Left lung (tissue), 10 donors: Measurements from ENCODE around the gene SAPCD2. TPM values are rescaled to one million over a fixed set of nuclear protein-coding genes. Genes with fewer than 3 reads are reported as not detected.

ENCODE experiments used
- ATAC-seq: fragments of 200-7000 bp; cut with Tn5 transposase; one replicate; pipeline ENCODE4 v1.9.1; 2020; ENCODE audit warnings: moderate library complexity
- DNase-seq, 4 donors: peaks; one replicate each; pipeline ENCODE4 v3.0.0-alpha.2; 2013 to 2020
- H3K27ac ChIP-seq, 2 donors: fragments of 200-600 bp; sonication (generic) in 1 of 2; one replicate each; pipeline versions ENCODE4 v1.5.0 to v1.8.0; 2020 to 2021
- H3K27me3 ChIP-seq, 2 donors: fragments of 200-600 bp; sonication (generic) in 1 of 2; one replicate each; pipeline versions ENCODE4 v1.5.0 to v1.8.0; 2020 to 2021
- H3K36me3 ChIP-seq, 2 donors: fragments of 200-600 bp; sonication (generic) in 1 of 2; one replicate each; pipeline versions ENCODE4 v1.5.0 to v1.8.0; 2020 to 2021
- H3K4me1 ChIP-seq, 2 donors: fragments of 200-600 bp; one replicate each; pipeline ENCODE4 v1.8.0; 2021
- H3K4me3 ChIP-seq, 2 donors: fragments of 200-600 bp; sonication (generic) in 1 of 2; one replicate each; pipeline versions ENCODE4 v1.5.0 to v1.8.0; 2020 to 2021; ENCODE audit warnings: mild to moderate bottlenecking in 1 of 2
- H3K9me3 ChIP-seq, 2 donors: fragments of 200-600 bp; sonication (generic) in 1 of 2; one replicate each; pipeline versions ENCODE4 v1.5.0 to v1.8.0; 2020 to 2021
- CTCF ChIP-seq, 2 donors: fragments of 200-600 bp; sonication (generic) in 1 of 2; IDR thresholded peaks; one replicate each; pipeline versions ENCODE4 v1.5.0 to v1.8.0; 2021; ENCODE audit warnings: antibody characterized with exemption in 2 of 2
- intact Hi-C, 2 donors: fragments of 100-400 bp; cut with DNase I; formaldehyde crosslinking; loops; one replicate each; pipeline versions ENCODE4 v1.11.2 to v1.14.2; 2022
- polyA plus RNA-seq, 6 donors: library from polyadenylated mRNA; unstranded; fragments of 120-200 nt; gene quantifications; one replicate each; pipeline ENCODE4 v1.2.1, GENCODE V29; 2013; ENCODE audit not compliant: insufficient read length in 6 of 6
- total RNA-seq, 2 donors: library from RNA; stranded (reverse); fragmentation: NEBNext Ultra II Directional; extraction: Animal tissue kit (Norgen Biotek cat#: 25700); gene quantifications; one replicate each; pipeline ENCODE4 v1.2.1, GENCODE V29; 2021
- donor health status: DM: no; HTN: yes; CAD: no.
- donor health status: DM: no; HTN: no; CAD: no.

The SAPCD2 gene
- total and polyA plus RNA-seq, 8 donors: 2.7 to 15.1 (median 9.1) TPM

- no peak for DNase-seq
- Histone ChIP-seq H3K27me3 (peaks cover 0 to 17% of the 10 kb centered on the region in 2 donors), H3K4me3 (no peak overlapping the region), H3K9me3 (no peaks in the 10 kb centered on the region), H3K4me1 (peaks cover 11 to 44% of the 10 kb centered on the region in 2 donors), H3K36me3 (peaks cover 0 to 54% of the 10 kb centered on the region in 2 donors), H3K27ac (no peak overlapping the region)
- no peak for TF ChIP-seq CTCF (IDR thresholded peaks at IDR 0.05)
- no peak for ATAC-seq
- intact Hi-C loops: no loop called here
These were observed 9.0 kb upstream of the SAPCD2 start for GRCh38 chr9:137079401-137079787.

GRCh38 chr9:137078701-137079400 lies 8.5 kb upstream of the SAPCD2 start:
- intact Hi-C loops: no loop called here
- Histone ChIP-seq H3K4me3 (peak overlapping the region; percentile 66 to 78), H3K4me1 (peaks cover 11 to 42% of the 10 kb centered on the region in 2 donors), H3K9me3 (no peaks in the 10 kb centered on the region), H3K27me3 (peaks cover 0 to 17% of the 10 kb centered on the region in 2 donors), H3K36me3 (peaks cover 0 to 54% of the 10 kb centered on the region in 2 donors), H3K27ac (no peak overlapping the region)
- ATAC-seq (no peak), DNase-seq (peak in 1 of 4 donors; percentile 61)
- TF ChIP-seq CTCF (IDR thresholded peaks at IDR 0.05): no peak

GRCh38 chr9:137077758-137078693 lies 7.7 kb upstream of the SAPCD2 start:
- DNase-seq (peak in 1 of 4 donors; percentile 84), ATAC-seq (peak; percentile 15)
- Histone ChIP-seq H3K36me3 (peaks cover 0 to 46% of the 10 kb centered on the region in 2 donors), H3K4me1 (peaks cover 11 to 35% of the 10 kb centered on the region in 2 donors), H3K9me3 (no peaks in the 10 kb centered on the region), H3K27me3 (peaks cover 0 to 17% of the 10 kb centered on the region in 2 donors), H3K4me3 (peak overlapping the region; percentile 66 to 78), H3K27ac (peak overlapping the region in 1 of 2 donors; percentile 65)
- intact Hi-C loops: no loop called here
- no peak for TF ChIP-seq CTCF (IDR thresholded peaks at IDR 0.05)

GRCh38 chr9:137077010-137077747 lies 6.8 kb upstream of the SAPCD2 start, which contains the start of gene UAP1L1:
TSS of gene UAP1L1 (plus strand) at chr9:137077517. CDS start at chr9:137077533, 16 bp downstream.
- TF ChIP-seq CTCF (IDR thresholded peaks at IDR 0.05): no peak
- intact Hi-C loops: no loop called here
- H3K4me3 ChIP-seq: peak within 1 kb of the TSS; percentile 66 to 78
- ATAC-seq: peak; percentile 74
- peaks cover 0 to 38% of the 10 kb centered on the region in 2 donors for H3K36me3 ChIP-seq
- DNase-seq: peak; percentile 45 to 92 (median 82)
- H3K9me3 ChIP-seq: no peaks in the 10 kb centered on the region
- H3K27ac ChIP-seq: peak within 1 kb of the TSS; percentile 61 to 65
- H3K4me1 ChIP-seq: peaks cover 11 to 30% of the 10 kb centered on the region in 2 donors
- H3K27me3 ChIP-seq: peaks cover 0 to 17% of the 10 kb centered on the region in 2 donors
